ENCODE data around the gene PLXNA4.

The PLXNA4 gene

DNA sequence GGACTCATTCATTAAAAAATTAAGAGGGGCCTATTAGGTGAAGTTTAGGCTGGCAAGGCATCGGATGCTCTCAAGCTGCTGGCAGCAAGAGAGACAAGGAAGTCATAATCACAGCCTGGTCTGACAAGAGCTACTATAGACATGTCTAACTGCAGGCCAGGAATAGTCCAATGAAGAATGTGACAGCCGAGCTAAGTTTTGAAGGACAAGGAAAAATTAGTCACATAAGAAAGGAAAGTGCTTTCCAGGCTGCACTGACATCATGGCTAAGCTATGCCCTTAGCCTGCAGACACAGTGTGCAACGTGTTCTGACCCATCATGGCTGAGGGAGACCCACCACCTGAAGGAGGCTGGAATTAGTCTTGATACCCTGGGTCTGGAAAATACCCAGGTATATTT, 281.1 kb downstream of the PLXNA4 start:
- H3K9me3 Mint-ChIP-seq: no peaks in the 10 kb centered on the region
- no peaks in the 10 kb centered on the region for H3K4me1 Mint-ChIP-seq
- H3K4me3 Mint-ChIP-seq: no peak overlapping the region
- no peak for ATAC-seq (replicated peaks)
- no peak for DNase-seq
- H3K36me3 Mint-ChIP-seq: no peaks in the 10 kb centered on the region
- H3K27ac Mint-ChIP-seq: no peak overlapping the region
- peaks cover 19 to 30% of the 10 kb centered on the region in 2 donors for H3K27me3 Mint-ChIP-seq

DNA sequence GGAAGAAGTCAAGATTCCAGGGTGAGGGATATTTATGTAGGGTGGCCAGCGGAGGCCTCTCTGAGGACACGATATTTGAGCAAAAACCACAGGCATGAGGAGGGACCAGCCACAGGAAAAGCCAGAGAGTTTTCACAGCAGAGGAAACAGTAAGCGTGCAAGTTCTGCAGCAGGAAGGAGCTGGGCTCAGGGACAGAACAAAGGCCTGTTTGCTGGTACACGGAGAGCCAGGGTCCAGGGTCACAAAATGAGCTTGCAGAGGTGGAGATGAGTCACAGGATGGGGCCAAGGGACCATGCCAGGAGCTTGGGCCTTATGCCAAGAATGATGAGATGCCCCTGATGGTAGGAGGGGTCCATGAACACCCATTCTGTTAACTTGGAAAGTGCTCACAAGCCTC, 283.5 kb downstream of the PLXNA4 start:
- no peak for DNase-seq
- no peaks in the 10 kb centered on the region for H3K4me1 Mint-ChIP-seq
- no peak overlapping the region for H3K27ac Mint-ChIP-seq

DNA sequence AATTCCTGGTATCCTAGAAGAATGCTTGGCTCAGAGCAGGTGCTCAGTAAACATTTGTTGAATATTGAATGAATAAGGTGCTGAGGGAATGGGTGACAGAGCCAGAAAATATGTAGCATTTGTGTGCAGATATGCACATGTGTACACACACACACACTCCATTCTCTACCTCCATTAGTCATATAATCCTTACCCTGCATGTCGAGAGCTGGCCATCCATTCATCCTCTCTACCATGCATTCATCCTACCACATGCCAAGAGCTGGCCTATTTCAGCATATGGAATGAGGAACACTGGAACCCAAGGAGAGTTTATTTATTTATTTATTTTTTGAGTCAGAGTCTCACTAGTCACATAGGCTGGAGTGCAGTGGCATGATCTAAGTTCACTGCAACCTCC, 284.8 kb downstream of the PLXNA4 start:
- ATAC-seq (replicated peaks) (no peak), DNase-seq (no peak)
- Mint-ChIP-seq H3K4me3 (no peak overlapping the region), H3K9me3 (no peaks in the 10 kb centered on the region), H3K27ac (no peak overlapping the region), H3K36me3 (no peaks in the 10 kb centered on the region), H3K4me1 (no peaks in the 10 kb centered on the region), H3K27me3 (peaks cover 19 to 28% of the 10 kb centered on the region in 2 donors)

More for the DNA sequence above, 283.5 kb downstream of the PLXNA4 start:
- H3K9me3 Mint-ChIP-seq: no peaks in the 10 kb centered on the region
- H3K36me3 Mint-ChIP-seq: no peaks in the 10 kb centered on the region
- H3K4me3 Mint-ChIP-seq: no peak overlapping the region
- peaks cover 19 to 30% of the 10 kb centered on the region in 2 donors for H3K27me3 Mint-ChIP-seq
- ATAC-seq (replicated peaks): no peak

DNA sequence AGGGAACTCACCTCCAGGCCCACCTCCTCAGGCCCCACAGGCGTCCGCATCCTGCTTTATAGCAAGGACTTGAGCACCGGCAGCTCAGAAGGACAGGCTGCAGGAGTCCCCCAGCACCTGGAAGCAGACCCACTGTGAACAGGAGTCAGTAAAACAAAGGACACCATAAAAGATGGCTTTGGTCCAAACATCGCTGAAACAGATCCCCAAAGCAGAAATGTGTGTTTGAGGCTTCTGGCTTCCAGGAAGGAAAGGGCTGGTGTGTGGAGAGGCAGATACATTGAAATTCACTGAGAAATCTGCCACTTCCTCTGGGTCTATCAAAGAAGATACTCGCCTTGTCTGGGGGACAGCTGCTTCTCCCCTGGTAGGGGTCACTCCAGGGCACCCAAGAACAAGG, 286.2 kb downstream of the PLXNA4 start:
- DNase-seq (no peak), ATAC-seq (replicated peaks) (no peak)
- H3K36me3 Mint-ChIP-seq: no peaks in the 10 kb centered on the region
- H3K4me3 Mint-ChIP-seq: no peak overlapping the region
- H3K27me3 Mint-ChIP-seq: peaks cover 19 to 25% of the 10 kb centered on the region in 2 donors
- H3K4me1 Mint-ChIP-seq: no peaks in the 10 kb centered on the region
- H3K9me3 Mint-ChIP-seq: no peaks in the 10 kb centered on the region
- no peak overlapping the region for H3K27ac Mint-ChIP-seq

DNA sequence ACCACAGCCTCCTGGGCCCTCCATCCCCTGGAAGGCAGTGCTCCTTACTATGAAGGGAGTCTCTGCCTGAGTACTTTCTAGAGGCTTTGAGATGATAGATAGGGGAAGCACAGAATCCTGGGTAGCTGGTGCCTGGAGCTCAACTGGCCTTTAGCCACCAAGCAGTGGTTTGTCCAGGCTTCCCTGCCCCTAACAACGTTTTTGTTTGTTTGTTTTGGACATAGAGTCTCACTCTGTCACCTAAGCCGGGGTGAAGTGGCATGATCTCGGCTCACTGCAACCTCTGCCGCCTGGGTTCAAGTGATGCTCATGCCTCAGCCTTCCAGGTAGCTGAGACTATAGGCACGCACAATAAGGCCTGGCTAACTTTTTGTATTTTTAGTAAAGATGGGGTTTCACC, 289.4 kb downstream of the PLXNA4 start:
- H3K4me3 Mint-ChIP-seq: no peak overlapping the region
- H3K27me3 Mint-ChIP-seq: peaks cover 5 to 6% of the 10 kb centered on the region in 2 donors
- ATAC-seq (replicated peaks) (no peak), DNase-seq (no peak)
- no peaks in the 10 kb centered on the region for H3K4me1 Mint-ChIP-seq
- no peaks in the 10 kb centered on the region for H3K9me3 Mint-ChIP-seq
- H3K36me3 Mint-ChIP-seq: no peaks in the 10 kb centered on the region
- H3K27ac Mint-ChIP-seq: no peak overlapping the region

DNA sequence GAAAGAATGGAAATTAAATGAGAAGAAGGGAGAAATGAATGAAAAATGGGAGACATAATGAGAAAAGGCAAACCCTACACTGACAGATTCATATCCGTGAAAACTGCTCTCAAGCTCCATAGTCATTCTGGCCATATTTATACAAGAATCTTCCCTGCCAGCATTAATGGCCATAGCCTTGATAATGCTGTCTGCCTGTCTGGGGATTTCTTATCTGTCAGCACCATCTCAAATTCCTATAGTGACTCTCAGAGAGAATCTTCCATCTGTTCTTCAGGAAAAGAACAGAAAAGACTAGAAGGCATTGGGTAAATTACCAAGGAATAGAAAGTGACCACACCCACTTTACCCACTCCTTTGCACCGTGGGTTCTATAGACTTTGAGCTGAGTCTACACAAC, 295.9 kb downstream of the PLXNA4 start:
- ATAC-seq (replicated peaks): no peak
- Mint-ChIP-seq H3K36me3 (no peaks in the 10 kb centered on the region), H3K9me3 (no peaks in the 10 kb centered on the region), H3K27ac (no peak overlapping the region), H3K4me1 (no peaks in the 10 kb centered on the region), H3K27me3 (peaks cover 0 to 4% of the 10 kb centered on the region in 2 donors), H3K4me3 (no peak overlapping the region)
- no peak for DNase-seq

DNA sequence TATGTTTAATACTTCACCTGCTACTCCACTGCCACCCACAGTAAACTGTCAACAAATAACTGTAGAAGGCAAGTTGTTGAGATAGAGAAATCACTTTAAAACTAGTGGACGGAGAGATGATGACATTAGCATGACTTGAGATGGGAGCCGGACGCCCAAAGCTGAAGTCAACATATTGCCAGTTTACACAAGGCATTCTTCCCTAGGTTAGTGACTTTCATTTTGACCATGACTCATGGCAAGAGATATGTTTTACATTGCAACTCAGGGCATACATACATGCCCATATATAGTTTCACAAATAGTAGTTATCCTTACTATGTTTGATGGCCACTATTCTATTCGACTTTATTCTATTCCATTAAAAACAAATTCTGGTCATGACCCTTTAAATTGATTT, 296.6 kb downstream of the PLXNA4 start:
- Mint-ChIP-seq H3K27me3 (peaks cover 0 to 4% of the 10 kb centered on the region in 2 donors), H3K4me3 (no peak overlapping the region), H3K4me1 (no peaks in the 10 kb centered on the region), H3K27ac (no peak overlapping the region), H3K36me3 (no peaks in the 10 kb centered on the region), H3K9me3 (no peaks in the 10 kb centered on the region)
- ATAC-seq (replicated peaks): no peak
- no peak for DNase-seq

DNA sequence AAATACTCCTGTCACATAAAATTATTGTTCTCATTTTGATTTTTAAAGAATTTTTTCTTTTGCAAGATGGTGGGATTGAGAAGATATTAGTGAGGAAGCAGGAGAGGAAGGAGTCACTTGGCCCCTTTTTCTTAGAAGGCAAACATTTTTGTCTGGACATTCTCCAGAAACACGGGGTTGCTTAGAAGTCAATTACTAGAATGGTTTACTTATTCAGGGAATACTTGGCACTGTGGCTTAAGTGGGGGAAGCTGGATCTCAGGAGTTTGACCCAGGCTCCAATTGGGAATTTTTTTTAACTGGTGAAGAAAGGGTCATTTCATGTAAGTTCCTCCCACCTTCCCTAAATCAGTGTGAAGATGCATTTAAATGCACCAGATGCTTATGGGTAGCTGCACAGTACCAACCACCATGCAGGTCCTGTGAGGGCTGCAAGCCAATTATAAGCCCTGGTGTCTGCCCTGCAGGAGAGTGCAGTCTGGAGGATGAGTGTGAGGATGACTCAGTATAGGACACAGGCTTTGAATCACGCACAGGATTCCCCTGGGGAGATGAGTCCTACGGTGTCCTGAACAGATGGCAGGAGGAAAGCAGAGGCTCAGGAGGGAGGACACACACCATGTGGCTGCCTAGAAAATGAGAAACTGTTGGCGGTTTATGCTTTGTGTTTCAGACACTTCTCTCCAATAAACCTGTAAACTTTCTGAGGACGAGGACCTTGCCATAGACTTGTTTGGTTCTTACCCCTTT, 299.1 kb downstream of the PLXNA4 start:
- Mint-ChIP-seq H3K4me3 (no peak overlapping the region), H3K4me1 (no peaks in the 10 kb centered on the region), H3K9me3 (no peaks in the 10 kb centered on the region), H3K27me3 (peaks cover 0 to 4% of the 10 kb centered on the region in 2 donors), H3K27ac (no peak overlapping the region), H3K36me3 (no peaks in the 10 kb centered on the region)
- no peak for ATAC-seq (replicated peaks)
- no peak for DNase-seq

DNA sequence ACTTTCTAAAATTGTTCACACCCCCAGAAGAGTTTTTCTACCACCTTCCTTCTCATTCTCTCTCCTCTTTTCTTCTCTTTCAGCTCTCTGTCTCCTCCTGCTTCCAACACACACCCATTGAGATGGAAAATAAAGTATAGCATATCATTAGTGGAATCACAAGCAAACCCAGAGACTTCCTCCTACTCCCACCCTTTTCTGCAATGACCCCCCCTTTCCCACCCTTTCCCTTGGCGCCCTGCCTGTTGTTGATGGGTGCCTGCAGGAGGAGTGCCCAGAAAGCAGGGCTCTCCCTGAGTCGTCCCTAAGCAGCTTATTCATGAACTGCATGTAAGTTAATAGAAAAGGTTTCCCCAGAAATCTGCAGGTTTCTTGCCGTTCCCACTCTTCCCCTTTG, 300.0 kb downstream of the PLXNA4 start:
- Mint-ChIP-seq H3K4me3 (no peak overlapping the region), H3K27me3 (peaks cover 0 to 4% of the 10 kb centered on the region in 2 donors), H3K36me3 (peaks cover 0 to 1% of the 10 kb centered on the region in 2 donors), H3K27ac (no peak overlapping the region), H3K4me1 (no peaks in the 10 kb centered on the region), H3K9me3 (peaks cover 0 to 2% of the 10 kb centered on the region in 2 donors)
- ATAC-seq (replicated peaks) (no peak), DNase-seq (no peak)

DNA sequence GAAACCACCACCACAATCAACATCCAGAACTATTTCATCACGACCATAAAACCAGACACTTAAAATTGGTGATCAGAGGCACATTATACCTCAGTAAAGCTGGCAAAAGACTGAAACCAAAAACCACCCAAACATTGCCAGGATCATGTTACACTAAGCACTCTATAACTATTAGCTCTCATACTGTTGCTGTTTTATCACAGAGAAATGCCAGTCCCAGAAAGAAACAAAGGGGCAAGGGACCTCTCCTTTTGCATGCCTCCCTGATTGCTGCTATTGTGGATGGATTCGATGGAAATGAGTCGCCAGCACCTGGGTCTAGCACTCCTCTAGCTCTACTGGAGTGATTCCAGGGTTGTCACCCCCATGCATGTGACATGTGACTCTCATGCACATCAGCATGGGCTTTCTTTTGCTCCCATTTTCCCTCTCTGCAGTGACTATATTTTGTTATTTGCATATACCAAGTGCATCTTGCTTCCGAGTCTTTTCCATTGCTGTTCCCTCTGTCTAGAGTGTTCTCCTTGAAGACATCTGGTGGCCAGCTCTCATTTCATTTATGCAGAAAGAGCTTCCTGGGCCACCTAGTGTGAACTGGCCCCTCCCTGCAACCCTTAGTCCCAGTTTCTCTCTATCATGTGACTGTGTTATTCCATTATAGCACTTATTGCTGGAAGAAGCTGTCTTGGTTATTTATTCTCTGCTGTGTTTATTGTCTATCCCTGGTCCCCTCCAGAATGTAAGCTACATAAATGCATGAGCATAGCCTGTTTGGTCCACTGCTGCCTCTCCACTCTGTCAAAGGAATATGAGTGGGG, 300.6 kb downstream of the PLXNA4 start:
- no peak overlapping the region for H3K4me3 Mint-ChIP-seq
- H3K4me1 Mint-ChIP-seq: no peaks in the 10 kb centered on the region
- ATAC-seq (replicated peaks) (no peak), DNase-seq (no peak)
- peaks cover 0 to 4% of the 10 kb centered on the region in 2 donors for H3K27me3 Mint-ChIP-seq
- H3K27ac Mint-ChIP-seq: no peak overlapping the region
- peaks cover 0 to 1% of the 10 kb centered on the region in 2 donors for H3K36me3 Mint-ChIP-seq
- peaks cover 0 to 2% of the 10 kb centered on the region in 2 donors for H3K9me3 Mint-ChIP-seq

DNA sequence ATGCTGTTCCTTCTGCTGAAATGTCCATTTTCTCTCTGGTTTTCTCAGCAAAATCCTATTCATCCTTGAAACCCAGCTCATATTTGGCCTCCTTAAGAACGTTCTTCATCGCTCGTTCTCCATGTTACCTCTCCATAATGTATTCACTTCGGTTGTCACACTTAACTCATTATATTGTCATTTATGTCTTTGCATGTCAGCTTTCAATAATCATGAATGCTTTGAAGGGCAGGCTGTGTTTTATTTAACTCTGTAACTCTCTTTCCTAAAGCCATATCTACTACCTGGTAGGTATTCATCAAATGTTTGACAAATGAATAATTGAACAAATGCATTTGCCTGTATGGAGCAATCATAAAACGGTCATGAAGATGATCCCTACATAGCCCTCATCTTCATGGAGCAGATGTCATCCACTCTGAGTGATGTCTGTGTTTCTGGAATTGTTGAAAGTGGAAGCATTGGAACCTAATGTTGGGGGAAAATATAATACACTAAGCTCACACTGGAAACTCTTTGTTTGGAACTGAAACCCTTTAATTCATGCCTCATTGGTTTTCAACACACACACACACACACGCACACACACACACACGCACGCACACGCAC, 303.4 kb downstream of the PLXNA4 start:
- H3K9me3 Mint-ChIP-seq: peaks cover 2 to 3% of the 10 kb centered on the region in 2 donors
- no peaks in the 10 kb centered on the region for H3K4me1 Mint-ChIP-seq
- no peak overlapping the region for H3K4me3 Mint-ChIP-seq
- H3K36me3 Mint-ChIP-seq: peaks cover 0 to 1% of the 10 kb centered on the region in 2 donors
- ATAC-seq (replicated peaks): no peak
- H3K27ac Mint-ChIP-seq: no peak overlapping the region
- DNase-seq: no peak
- H3K27me3 Mint-ChIP-seq: no peaks in the 10 kb centered on the region

DNA sequence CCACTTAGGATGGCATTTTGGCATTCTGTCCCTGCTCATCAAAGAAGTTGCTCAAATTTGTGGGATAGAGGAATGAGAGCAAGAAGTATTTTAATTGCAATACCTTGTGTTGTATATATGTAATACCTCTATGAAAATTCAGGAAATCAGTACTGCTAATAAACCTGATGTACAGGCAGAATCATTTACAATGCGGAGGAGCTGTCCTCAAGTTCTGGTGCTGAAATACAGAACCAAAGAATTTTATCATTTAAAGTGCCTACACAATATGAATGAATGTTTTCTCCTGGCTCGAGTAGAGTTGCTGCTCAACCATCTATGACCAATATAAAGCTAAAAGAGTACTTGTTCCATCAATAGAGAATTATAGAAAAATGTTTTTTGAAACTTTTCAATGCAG, 305.8 kb downstream of the PLXNA4 start:
- no peaks in the 10 kb centered on the region for H3K4me1 Mint-ChIP-seq
- no peak for DNase-seq
- ATAC-seq (replicated peaks): no peak
- no peak overlapping the region for H3K4me3 Mint-ChIP-seq
- peaks cover 2 to 3% of the 10 kb centered on the region in 2 donors for H3K9me3 Mint-ChIP-seq
- no peaks in the 10 kb centered on the region for H3K27me3 Mint-ChIP-seq
- H3K27ac Mint-ChIP-seq: no peak overlapping the region
- H3K36me3 Mint-ChIP-seq: peaks cover 0 to 1% of the 10 kb centered on the region in 2 donors

DNA sequence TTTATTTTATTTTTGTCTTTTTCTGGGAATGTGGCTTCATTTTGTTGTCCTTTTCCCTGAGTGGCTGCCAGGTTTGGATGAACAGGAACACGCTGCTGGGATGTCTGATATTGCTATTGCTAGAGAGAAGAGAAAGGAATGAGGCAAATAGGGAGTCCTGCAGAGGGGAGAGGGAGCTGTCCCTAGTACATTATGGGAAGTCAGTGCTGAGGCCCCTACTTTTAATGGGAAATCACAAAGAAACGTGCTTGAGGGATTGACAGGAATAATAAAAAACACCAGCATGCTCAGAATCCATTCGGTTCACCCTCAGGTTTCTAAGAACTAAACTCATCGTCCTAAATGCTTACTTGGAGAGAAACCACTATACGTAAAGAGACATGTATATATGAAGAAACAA, 306.6 kb downstream of the PLXNA4 start:
- Mint-ChIP-seq H3K36me3 (peaks cover 0 to 1% of the 10 kb centered on the region in 2 donors), H3K4me3 (no peak overlapping the region), H3K27ac (no peak overlapping the region), H3K9me3 (peaks cover 2 to 3% of the 10 kb centered on the region in 2 donors), H3K4me1 (no peaks in the 10 kb centered on the region), H3K27me3 (no peaks in the 10 kb centered on the region)
- no peak for DNase-seq
- no peak for ATAC-seq (replicated peaks)

DNA sequence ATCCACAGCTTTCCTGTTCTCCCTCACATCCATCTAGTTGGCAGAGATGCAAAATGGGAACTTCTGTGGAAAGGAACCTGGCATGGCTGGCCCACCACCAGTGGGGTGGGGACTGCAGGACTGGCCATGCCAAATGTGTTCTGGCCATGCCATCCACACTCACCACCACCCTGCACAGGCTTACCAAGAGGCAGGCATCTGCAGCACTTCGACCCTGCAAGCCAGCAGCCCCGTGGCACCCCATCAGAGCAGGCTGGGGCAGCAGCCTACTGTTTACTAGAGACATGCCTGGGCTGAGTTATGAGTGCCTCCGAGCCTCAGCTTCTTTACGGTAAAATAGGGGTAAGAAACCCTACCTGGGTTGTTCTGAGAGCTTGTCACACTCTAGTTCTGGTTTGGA, 313.1 kb downstream of the PLXNA4 start:
- Mint-ChIP-seq H3K4me1 (no peaks in the 10 kb centered on the region), H3K4me3 (no peak overlapping the region), H3K9me3 (no peaks in the 10 kb centered on the region), H3K27ac (no peak overlapping the region), H3K36me3 (no peaks in the 10 kb centered on the region), H3K27me3 (no peaks in the 10 kb centered on the region)
- DNase-seq (no peak), ATAC-seq (replicated peaks) (no peak)

DNA sequence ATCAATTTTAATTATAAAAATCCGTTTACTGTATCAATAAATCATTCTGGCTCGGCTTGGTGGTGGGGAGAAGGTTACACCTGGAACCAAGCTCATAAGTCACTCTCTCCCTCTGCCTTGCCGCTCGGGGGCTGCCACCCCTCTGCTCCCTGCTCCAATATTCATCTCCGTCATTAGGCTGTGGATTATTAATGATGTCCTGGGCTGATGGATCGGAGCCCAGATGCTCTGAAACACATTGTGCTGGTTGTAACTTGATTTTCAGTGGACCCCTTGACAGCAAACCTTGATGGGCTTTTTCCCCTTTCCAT, 314.2 kb downstream of the PLXNA4 start:
- no peaks in the 10 kb centered on the region for H3K4me1 Mint-ChIP-seq
- H3K27ac Mint-ChIP-seq: no peak overlapping the region
- ATAC-seq (replicated peaks): no peak
- DNase-seq: no peak
- H3K9me3 Mint-ChIP-seq: no peaks in the 10 kb centered on the region
- no peaks in the 10 kb centered on the region for H3K36me3 Mint-ChIP-seq
- H3K27me3 Mint-ChIP-seq: no peaks in the 10 kb centered on the region
- no peak overlapping the region for H3K4me3 Mint-ChIP-seq

All from stimulated activated naive B cell treated with anti-CD40 and anti-IgM and Interleukin-4, amounts not matched to agents 10 μg/mL and 1 μg/mL and 100 μg/mL, for 72 hours (primary cell).